Liver (tissue), 3 donors: ENCODE measurements around the gene ARHGAP28.

Experiments
- CTCF ChIP-seq: fragments of 150-350 bp; IDR thresholded peaks from 2 replicates; pipeline ENCODE4 v1.5.1; 2017; ENCODE audit warnings: improper control_type of control experiment, low read depth, low read length; ENCODE audit not compliant: missing input control
- GABPA ChIP-seq, 2 donors: IDR thresholded peaks in 1 of 2; conservative IDR thresholded peaks in 1 of 2; 2 replicates each; pipeline ENCODE4 v1.6.1; 2016; ENCODE audit warnings: antibody characterized with exemption in 2 of 2, mild to moderate bottlenecking in 1 of 2, moderate library complexity in 1 of 2
- JUND ChIP-seq, 2 donors: IDR thresholded peaks; 2 replicates each; pipeline ENCODE4 v1.6.1; 2016; ENCODE audit warnings: antibody characterized with exemption in 2 of 2
- MAX ChIP-seq: IDR thresholded peaks from 2 replicates; pipeline ENCODE4 v1.6.1; 2016; ENCODE audit warnings: antibody characterized with exemption
- NR2F2 ChIP-seq: IDR thresholded peaks from 2 replicates; pipeline ENCODE4 v1.6.1; 2016; ENCODE audit warnings: antibody characterized with exemption
- RAD21 ChIP-seq, 2 donors: IDR thresholded peaks; 2 replicates each; pipeline ENCODE4 v1.6.1; 2016; ENCODE audit warnings: antibody characterized with exemption in 2 of 2, mild to moderate bottlenecking in 2 of 2
- SP1 ChIP-seq: IDR thresholded peaks from 2 replicates; pipeline ENCODE4 v1.6.1; 2018; ENCODE audit warnings: antibody characterized with exemption, mild to moderate bottlenecking
- TAF1 ChIP-seq: conservative IDR thresholded peaks from 2 replicates; pipeline ENCODE4 v1.6.1; 2016; ENCODE audit warnings: antibody characterized with exemption, mild to moderate bottlenecking
- YY1 ChIP-seq: IDR thresholded peaks from 2 replicates; pipeline ENCODE4 v1.6.1; 2016; ENCODE audit warnings: antibody characterized with exemption, mild to moderate bottlenecking
- TF ChIP-seq, protein P1 (sequence below): IDR thresholded peaks from 2 replicates; pipeline ENCODE4 v1.6.1; 2016; ENCODE audit warnings: antibody characterized with exemption
- donor health status: healthy.
- donor health status: healthy.

- no peak for TF ChIP-seq CTCF
- TF ChIP-seq GABPA (IDR thresholded peaks at IDR 0.05 in 1 of 2, conservative IDR thresholded peaks at IDR 0.05 in 1 of 2) = no peak
- TF ChIP-seq JUND (IDR thresholded peaks at IDR 0.05) = no peak
- no peak for TF ChIP-seq RAD21 (IDR thresholded peaks at IDR 0.05)
- TF ChIP-seq YY1 = no peak
- TF ChIP-seq, protein P1, sequence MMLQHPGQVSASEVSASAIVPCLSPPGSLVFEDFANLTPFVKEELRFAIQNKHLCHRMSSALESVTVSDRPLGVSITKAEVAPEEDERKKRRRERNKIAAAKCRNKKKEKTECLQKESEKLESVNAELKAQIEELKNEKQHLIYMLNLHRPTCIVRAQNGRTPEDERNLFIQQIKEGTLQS = no peak
- TF ChIP-seq TAF1 = no peak
- TF ChIP-seq SP1 = no peak
- no peak for TF ChIP-seq MAX
- no peak for TF ChIP-seq NR2F2
These were observed 45.7 kb downstream of the ARHGAP28 start for GRCh38 chr18:6775237-6775636.
